ENCODE measurements around the gene TOMM20L.

The TOMM20L gene

GRCh38 chr14:58427281-58428117 lies 31.8 kb downstream of the TOMM20L start, which contains the start of the genes KIAA0586 and TIMM9:
Gene KIAA0586 (plus strand): TSS chr14:58427719. CDS start chr14:58428265, 546 bp downstream.
Gene TIMM9 (minus strand): TSS chr14:58427531. CDS start chr14:58411945, 15,586 bp downstream.
- peak within 1 kb of the TSS; percentile 95 for H3K4me3 ChIP-seq (ENCODE audit: low read depth, low read length)
- no peaks in the 10 kb centered on the region for H3K27me3 ChIP-seq (ENCODE audit: control insufficient read depth, insufficient read depth, low read length)
- H3K36me3 ChIP-seq (ENCODE audit: control insufficient read depth, insufficient read depth, low read length): peaks cover 38% of the 10 kb centered on the region
- H3K27ac ChIP-seq (ENCODE audit: low read depth, low read length): peak within 1 kb of the TSS; percentile 83
- H3K9me3 ChIP-seq (ENCODE audit: control insufficient read depth, insufficient read depth, low read length): no peaks in the 10 kb centered on the region
- peak within 1 kb of the TSS; percentile 87 for H3K9ac ChIP-seq (ENCODE audit: low read depth, low read length)
- 0 out of 2 replicates have a peak, but pooled peaks cover 4% of the 10 kb centered on the region for H3K4me1 ChIP-seq (ENCODE audit: control insufficient read depth, insufficient read depth, low read length)

GRCh38 chr14:58428118-58428683 lies 32.5 kb downstream of the TOMM20L start:
- Histone ChIP-seq H3K4me3 (ENCODE audit: low read depth, low read length) (peak overlapping the region; percentile 95), H3K27ac (ENCODE audit: low read depth, low read length) (peak overlapping the region; percentile 65), H3K27me3 (ENCODE audit: control insufficient read depth, insufficient read depth, low read length) (no peaks in the 10 kb centered on the region), H3K9ac (ENCODE audit: low read depth, low read length) (peak overlapping the region; percentile 44; the same call in 1 of the 2 replicates), H3K9me3 (ENCODE audit: control insufficient read depth, insufficient read depth, low read length) (no peaks in the 10 kb centered on the region), H3K4me1 (ENCODE audit: control insufficient read depth, insufficient read depth, low read length) (0 out of 2 replicates have a peak, but pooled peaks cover 4% of the 10 kb centered on the region), H3K36me3 (ENCODE audit: control insufficient read depth, insufficient read depth, low read length) (peaks cover 38% of the 10 kb centered on the region)

- Histone ChIP-seq H3K27me3 (ENCODE audit: control insufficient read depth, insufficient read depth, low read length) (no peaks in the 10 kb centered on the region), H3K9ac (ENCODE audit: low read depth, low read length) (no peak overlapping the region), H3K4me1 (ENCODE audit: control insufficient read depth, insufficient read depth, low read length) (0 out of 2 replicates have a peak, but pooled peaks cover 4% of the 10 kb centered on the region), H3K27ac (ENCODE audit: low read depth, low read length) (no peak overlapping the region), H3K9me3 (ENCODE audit: control insufficient read depth, insufficient read depth, low read length) (no peaks in the 10 kb centered on the region), H3K36me3 (ENCODE audit: control insufficient read depth, insufficient read depth, low read length) (peaks cover 42% of the 10 kb centered on the region), H3K4me3 (ENCODE audit: low read depth, low read length) (no peak overlapping the region)
These were observed 34.4 kb downstream of the TOMM20L start for GRCh38 chr14:58430156-58430555.

GRCh38 chr14:58439476-58439875 lies 43.7 kb downstream of the TOMM20L start:
- Histone ChIP-seq H3K9me3 (ENCODE audit: control insufficient read depth, insufficient read depth, low read length) (no peaks in the 10 kb centered on the region), H3K9ac (ENCODE audit: low read depth, low read length) (no peak overlapping the region), H3K27me3 (ENCODE audit: control insufficient read depth, insufficient read depth, low read length) (no peaks in the 10 kb centered on the region), H3K4me3 (ENCODE audit: low read depth, low read length) (no peak overlapping the region), H3K27ac (ENCODE audit: low read depth, low read length) (no peak overlapping the region), H3K4me1 (ENCODE audit: control insufficient read depth, insufficient read depth, low read length) (no peaks in the 10 kb centered on the region), H3K36me3 (ENCODE audit: control insufficient read depth, insufficient read depth, low read length) (peaks cover 44% of the 10 kb centered on the region)

GRCh38 chr14:58444627-58445026 lies 48.9 kb downstream of the TOMM20L start:
- Histone ChIP-seq H3K4me1 (ENCODE audit: control insufficient read depth, insufficient read depth, low read length) (no peaks in the 10 kb centered on the region), H3K27ac (ENCODE audit: low read depth, low read length) (no peak overlapping the region), H3K36me3 (ENCODE audit: control insufficient read depth, insufficient read depth, low read length) (peaks cover 44% of the 10 kb centered on the region), H3K4me3 (ENCODE audit: low read depth, low read length) (no peak overlapping the region), H3K9ac (ENCODE audit: low read depth, low read length) (no peak overlapping the region), H3K9me3 (ENCODE audit: control insufficient read depth, insufficient read depth, low read length) (no peaks in the 10 kb centered on the region), H3K27me3 (ENCODE audit: control insufficient read depth, insufficient read depth, low read length) (no peaks in the 10 kb centered on the region)

- H3K27me3 ChIP-seq (ENCODE audit: control insufficient read depth, insufficient read depth, low read length): no peaks in the 10 kb centered on the region
These were observed 60.0 kb downstream of the TOMM20L start for GRCh38 chr14:58455593-58456265.

More at GRCh38 chr14:58455593-58456265, 60.0 kb downstream of the TOMM20L start:
- Histone ChIP-seq H3K27ac (ENCODE audit: low read depth, low read length) (peak overlapping the region; percentile 37), H3K4me1 (ENCODE audit: control insufficient read depth, insufficient read depth, low read length) (no peaks in the 10 kb centered on the region), H3K9ac (ENCODE audit: low read depth, low read length) (no peak overlapping the region), H3K4me3 (ENCODE audit: low read depth, low read length) (no peak overlapping the region), H3K9me3 (ENCODE audit: control insufficient read depth, insufficient read depth, low read length) (no peaks in the 10 kb centered on the region), H3K36me3 (ENCODE audit: control insufficient read depth, insufficient read depth, low read length) (peaks cover 49% of the 10 kb centered on the region)
